ENCODE results near the gene RPA4. TPM values are rescaled to one million over a fixed set of nuclear protein-coding genes. Genes with fewer than 3 reads are reported as not detected.

RPA4 gene
- 2.4 TPM for total RNA-seq

GRCh38 chrX:96883608-96884007, at the start of gene RPA4:
RPA4 (plus strand) TSS chrX:96883908; CDS start chrX:96884311, 403 bp downstream.

Other genes with a start within 250 kb of the RPA4 start
- gene DIAPH2, start 199.1 kb upstream of the RPA4 start, total RNA-seq, result 12.0 TPM

Data from metanephros (tissue), 1 donor.